ENCODE measurements around the gene SRD5A1.

Gene SRD5A1

DNA sequence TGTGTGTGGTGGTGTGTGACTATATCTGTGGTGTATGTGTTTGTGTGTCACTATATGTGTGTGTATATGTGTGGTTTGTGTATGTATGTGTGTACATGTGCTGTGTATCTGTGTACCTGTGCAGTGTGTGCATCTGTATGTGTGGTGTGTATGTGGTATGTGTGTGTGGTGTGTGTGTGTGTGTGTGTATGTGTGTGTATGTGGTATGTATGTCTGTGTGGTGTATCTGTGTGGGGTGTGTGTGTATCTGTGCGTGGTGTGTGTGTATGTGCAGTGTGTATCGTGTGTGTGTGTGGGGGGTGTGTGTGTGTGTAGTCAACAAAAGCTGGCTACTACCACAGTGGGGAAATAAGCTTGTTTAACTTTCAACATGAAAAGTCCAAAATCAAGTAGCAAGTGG lies 48.4 kb downstream of the SRD5A1 start:
- no peak for TF ChIP-seq CTCF (IDR thresholded peaks at IDR 0.05)

DNA sequence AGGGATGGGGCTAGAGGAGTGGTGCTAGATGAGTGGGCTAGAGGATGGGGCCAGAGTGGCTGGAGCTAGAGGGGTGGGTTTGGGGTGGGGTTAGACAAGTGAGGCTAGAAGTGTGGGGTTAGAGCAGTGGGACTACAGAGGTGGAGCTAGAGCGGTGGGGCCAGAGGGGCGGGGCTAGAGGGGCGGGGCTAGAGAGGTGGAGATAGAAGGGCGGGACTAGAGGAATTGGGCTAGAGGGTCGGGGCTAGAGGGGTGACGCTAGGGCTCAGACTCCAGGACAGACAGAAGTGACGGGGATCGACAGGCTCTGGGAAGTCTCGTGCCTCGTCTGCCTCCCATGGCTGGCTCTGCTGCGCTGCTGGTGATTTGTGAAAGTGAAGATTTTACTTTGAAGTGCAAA lies 49.0 kb downstream of the SRD5A1 start:
- no peak for TF ChIP-seq CTCF (IDR thresholded peaks at IDR 0.05)

GRCh38 chr5:6683241-6683640 lies 50.0 kb downstream of the SRD5A1 start:
- TF ChIP-seq CTCF (IDR thresholded peaks at IDR 0.05) = no peak

- no peak for TF ChIP-seq CTCF (IDR thresholded peaks at IDR 0.05)
These were observed 50.8 kb downstream of the SRD5A1 start for GRCh38 chr5:6684075-6684474.

GRCh38 chr5:6686501-6686900 lies 53.3 kb downstream of the SRD5A1 start:
- no peak for TF ChIP-seq CTCF (IDR thresholded peaks at IDR 0.05)

DNA sequence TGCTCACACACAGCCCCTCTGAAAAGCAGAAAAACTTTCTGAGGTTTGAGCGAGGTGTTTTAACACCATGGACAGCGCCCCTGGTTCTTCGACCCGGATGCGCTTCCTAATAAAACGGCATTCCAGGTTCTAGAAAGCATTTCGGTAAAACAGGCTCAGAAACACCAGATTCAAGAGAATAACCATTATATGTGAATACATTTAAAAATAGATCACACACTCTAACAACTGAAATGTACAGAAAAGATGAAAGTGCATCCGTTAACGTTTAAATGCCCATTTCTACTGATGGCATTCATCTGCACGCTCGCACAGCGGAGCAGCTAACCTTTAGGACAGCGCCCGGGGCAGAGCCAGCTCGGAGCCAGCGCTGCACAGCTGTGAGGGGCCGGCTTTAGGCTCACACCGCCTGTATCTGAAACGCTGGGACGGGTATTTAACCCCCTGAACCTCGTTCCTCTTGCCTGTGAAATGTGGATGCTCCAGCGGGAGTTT lies 53.7 kb downstream of the SRD5A1 start:
- no peak for TF ChIP-seq CTCF (IDR thresholded peaks at IDR 0.05)

DNA sequence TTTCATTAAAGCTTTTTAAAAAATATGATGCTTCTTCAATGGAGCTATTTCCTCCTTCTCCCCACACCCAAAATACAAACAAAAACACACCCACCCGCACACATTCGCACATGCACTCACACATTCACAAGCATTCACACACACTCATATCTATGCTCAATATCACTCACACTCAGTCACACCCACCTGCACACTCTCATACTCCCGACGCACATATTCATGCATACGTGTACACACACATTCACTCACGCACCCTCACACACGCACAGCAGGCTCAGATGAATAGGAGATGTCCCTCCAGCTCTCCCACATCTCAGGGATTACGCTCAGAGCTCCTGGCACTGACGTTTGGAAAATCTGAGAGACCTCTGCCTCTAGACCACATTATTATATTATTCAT lies 54.3 kb downstream of the SRD5A1 start:
- TF ChIP-seq CTCF (IDR thresholded peaks at IDR 0.05) = no peak

- TF ChIP-seq CTCF (IDR thresholded peaks at IDR 0.05) = no peak
These were observed 59.7 kb downstream of the SRD5A1 start for GRCh38 chr5:6692906-6693305.

All from LNCAP (cell line).